Activated CD4-positive, alpha-beta T cell treated with anti-CD3 and anti-CD28 coated beads, Interleukin-2, amount 50 U/mL, for 24 hours (primary cell): ENCODE results near the gene ZNF616.

Source experiments
- DNase-seq, 2 donors: peaks; one replicate each; pipeline ENCODE4 v3.0.0-alpha.2; 2020; ENCODE audit warnings: low read depth in 1 of 2, low spot score in 1 of 2

ZNF616 gene

DNA sequence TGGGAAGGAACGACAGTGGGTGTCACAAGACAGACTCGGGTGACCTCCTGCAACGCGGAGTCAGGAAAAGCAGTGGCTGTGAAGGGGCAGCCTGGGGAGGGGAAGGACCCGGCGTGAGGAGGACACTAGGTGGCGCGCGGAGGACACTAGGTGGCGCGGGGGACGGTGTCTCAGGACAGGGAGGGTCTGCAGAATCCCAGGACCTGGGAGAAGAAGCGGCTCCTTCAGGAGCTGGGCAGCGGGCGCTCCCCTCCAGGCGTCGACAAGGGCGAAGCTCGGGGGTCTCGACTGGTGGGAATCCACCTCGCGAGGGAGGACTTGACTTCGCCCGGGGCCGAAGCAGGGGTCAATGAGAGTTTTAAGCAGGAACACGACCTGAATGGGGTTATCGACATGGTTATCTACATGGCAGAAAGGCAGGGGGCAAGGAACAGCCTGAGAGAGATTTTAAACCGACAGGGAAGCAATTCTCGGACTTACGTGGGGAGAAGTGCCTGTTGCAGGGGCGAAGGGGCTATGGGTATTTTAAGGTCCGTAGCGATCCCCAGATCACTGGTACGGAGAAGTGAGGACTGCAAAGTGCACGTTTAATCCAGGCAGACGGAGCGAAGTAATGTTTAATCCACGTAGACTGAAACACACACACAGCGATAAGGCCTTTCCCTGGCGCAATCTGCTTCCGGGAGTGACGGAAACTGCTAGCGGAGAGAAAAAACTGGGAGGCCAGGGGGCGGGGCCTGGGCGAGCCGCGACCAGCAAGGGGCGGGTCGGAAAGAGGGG is at the start of gene ZNF616:
ZNF616 (minus strand) TSS at position 687 of the 780 bp plus-strand sequence. CDS start 9,426 bp downstream, outside the sequence.
- peak; percentile 45 to 97 for DNase-seq

DNA sequence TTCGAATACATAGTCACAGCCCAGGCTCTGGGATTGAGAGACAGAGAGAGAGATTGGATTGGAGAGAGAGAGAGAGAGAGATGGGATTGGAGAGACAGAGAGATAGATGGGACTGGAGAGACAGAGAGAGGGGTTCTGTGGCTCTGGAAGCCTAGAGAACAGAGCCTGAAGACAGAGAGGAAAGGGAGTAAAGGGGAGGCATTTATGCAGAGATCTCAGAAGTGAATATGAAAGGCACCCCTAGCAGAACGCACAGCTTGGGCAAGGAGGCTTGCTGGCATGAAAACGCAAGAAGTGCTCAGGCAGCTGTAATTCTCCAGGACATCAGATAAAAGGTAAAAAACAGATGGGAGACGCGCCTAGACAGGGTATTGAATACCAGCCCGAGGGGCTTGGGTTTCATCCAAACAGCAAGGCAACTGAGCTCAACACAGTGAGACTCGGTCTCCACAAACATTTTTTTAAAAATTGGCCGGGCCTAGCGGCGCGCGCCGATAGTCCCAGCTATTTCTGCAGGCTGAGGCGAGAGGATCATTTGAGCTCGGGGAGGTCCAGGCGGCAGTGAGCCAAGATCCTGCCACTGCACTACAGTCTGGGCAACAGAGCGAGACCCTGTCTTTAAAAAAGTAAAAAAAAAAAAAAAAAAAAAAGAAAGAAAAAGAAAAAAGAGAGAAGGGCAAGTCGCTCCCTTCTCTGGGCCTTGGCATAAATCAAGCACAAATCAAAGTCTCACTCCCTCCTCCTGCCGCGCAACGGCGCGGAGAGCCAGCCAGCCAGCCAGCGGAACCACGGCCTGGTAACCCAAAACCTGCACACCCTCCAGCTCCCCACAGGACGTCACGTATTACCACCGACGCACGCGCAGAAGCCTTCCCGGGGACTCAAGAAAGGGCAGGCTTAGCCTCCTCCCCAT is 49.3 kb upstream of the ZNF616 start:
- peak; percentile 7 to 85 for DNase-seq

DNA sequence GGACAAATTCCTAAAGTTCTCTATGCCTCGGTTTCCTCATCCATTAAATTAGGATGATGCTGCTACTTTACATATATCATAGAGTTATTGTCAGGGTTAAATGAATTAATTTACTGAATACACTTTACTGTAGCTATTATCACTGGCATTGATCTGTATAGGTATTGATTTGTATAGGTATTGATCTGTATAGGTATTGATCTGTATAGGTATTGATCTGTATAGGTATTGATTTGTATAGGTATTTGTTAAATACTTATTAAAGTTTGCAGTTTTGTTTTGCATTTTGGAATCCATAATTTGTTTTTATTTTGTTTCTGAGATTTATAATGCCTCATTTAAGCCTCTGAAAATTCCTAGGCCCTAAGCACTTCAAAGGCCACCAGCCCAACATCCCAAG is 47.7 kb upstream of the ZNF616 start:
- DNase-seq: no peak

DNA sequence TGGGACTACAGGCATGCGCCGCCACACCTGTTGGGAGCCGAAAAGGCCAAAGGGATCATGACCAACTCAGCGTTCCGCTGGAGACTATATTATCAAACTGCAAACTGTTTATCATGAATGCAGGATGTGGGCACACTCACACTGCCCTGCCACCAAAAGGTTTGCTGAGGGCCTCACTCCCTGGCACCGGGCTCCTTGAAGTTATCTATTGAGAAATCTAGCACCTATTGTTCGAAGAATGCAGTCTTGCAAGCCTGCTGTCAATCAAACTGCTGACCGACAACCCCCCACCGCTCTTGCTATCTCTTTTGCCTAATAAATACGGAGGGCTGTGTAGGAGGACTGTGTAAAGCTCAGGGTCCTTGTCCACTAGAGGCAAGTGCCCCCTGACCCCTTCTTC is 36.8 kb upstream of the ZNF616 start:
- DNase-seq: no peak

DNA sequence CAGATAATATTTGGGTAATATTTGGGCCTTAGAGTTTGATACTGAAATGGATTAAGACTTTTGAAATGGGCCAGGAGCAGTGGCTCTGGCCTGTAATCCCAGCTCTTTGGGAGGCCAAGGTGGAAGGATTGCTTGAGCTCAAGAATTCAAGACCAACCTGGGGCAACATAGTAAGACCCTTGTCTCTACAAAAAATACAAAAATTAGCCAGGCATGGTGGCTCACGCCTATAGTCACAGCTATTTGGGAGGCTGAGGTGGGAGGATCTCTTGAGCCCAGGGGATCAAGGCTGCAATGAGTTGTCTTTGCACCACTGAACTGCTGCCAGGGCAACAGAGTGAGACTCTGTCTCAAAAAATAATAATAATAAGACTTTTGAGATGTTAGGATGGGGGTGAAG is 32.6 kb upstream of the ZNF616 start:
- DNase-seq: no peak

DNA sequence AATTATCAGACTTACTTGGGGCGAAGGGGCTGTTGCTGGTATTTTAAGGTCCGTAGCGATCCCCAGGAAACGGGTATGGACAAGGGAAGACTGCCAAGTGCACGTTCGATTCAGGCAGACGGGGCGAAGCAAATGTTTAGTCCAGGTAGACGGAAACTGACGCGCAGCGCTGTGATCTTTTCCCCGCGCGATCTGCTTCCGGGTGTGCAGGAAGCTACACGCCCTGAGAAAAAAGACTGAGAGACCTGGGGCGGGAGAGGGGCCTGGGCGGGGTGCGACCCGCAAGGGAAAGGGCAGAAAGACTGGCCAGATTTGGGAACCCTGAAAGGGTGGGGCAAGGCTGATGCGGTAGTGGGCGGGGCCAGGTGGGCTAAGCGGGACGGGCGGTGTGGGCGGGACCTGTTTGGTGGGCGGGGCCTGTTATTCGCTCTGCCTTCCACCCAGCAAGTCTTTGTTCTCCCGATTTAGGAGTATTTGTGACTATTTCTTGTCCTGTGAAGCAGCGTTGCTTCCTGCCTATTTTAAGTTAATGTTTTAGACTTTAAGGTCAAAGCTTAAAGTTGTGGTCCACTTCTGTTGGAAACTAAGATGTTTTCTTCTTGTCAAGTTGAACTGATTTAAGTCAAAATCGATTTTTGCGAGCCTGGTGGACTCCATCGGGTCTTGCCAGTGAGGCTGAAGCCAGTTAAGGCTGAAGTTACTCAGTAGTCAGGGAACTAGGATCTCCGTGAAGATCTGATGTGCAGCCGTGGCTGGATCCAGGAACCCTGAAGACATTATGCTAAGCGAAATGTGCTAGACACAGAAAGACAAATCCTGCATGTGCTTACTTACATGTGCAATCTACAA is 31.8 kb upstream of the ZNF616 start, which contains the start of gene ZNF836:
ZNF836 (minus strand) TSS at position 301 of the 849 bp plus-strand sequence. CDS start 3,549 bp downstream, outside the sequence.
- peak; percentile 78 to 85 for DNase-seq

DNA sequence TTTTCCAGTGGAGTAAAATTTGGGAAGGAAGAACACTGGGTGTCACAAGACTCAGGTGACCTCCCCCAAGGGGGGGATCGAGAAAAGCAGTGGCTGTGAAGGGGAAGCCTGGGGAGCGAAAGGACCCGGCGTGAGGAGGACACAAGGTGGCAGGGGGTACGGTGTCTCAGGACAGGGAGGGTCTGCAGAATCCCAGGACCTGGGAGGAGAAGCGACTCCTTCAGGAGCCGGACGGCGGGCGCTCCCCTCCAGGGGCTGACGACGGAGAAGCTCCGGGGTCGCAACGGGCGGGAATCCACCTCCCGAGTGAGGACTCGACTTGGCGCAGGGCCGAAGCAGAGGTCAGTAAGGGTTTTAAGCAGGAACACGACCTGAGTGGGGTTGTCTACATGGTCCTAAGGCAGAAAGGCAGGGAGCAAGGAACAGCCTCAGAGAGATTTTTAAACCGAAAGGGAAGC is 31.2 kb upstream of the ZNF616 start:
- no peak for DNase-seq

DNA sequence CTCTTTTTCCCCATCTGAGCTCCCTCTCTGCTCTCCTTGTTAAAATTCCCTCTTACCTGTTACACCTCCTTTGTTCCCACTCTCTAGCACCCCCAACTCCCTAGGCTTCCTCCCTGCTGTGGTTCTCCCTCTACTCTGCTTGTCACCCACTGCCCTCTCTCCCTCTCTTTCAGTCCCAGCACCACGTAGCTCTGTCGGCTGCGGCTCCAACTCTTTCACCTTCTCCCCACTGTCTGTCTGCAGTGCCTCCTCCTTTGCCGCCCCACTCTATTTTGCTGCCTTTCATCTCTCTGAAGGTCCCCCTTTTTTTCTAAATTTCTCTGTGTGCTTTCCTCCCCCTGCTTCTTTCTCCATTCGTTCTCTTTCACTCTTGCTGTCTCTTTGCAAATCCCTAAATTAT is 30.6 kb upstream of the ZNF616 start:
- no peak for DNase-seq

DNA sequence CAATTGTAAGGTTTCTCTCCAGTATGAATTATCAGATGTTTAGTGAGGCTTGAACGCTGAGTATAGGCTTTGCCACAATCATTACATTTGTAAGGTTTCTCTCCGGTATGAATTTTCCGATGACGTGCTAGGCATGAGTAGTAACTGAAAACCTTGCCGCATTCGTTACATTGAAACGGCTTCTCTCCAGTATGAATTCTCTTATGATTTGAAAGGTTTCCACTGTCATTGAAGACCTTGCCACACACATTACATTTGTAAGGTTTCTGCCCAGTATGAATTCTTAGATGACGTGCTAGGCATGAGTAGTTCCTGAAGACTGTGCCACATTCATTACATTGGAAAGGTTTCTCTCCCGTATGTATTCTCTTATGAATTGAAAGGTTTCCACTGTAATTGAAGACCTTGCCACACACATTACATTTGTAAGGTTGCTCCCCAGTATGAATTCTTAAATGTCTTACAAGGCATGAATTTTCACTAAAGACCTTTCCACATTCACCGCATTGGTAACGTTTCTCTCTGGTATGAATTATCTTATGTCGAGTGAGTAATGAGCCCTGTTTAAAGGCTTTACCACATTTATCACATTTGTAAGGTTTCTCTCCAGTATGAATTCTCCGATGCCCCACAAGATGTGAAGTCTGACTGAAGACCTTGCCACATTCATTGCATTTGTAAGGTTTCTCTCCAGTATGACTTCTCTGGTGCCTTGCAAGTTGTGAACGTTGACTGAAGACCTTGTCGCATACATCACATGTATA is 16.0 kb upstream of the ZNF616 start:
- DNase-seq: no peak

DNA sequence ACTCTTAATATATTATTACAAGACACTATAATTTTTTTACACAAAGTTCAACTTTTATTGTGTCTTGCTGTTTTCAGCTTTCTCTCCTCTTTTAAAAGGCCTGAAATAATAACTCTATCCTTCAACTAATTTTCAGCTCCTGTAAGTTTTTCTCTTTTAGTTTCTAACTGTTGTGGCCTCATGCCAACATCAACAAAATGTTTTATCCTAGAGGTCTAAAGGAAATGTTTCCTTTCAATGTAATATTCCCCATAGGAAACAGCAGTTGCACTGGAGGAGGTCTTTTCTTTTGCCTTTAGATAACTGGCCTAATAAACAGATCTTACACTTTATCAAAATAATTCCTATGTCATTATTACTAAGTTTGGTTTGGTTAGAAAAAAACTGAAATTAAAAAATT is 8.5 kb upstream of the ZNF616 start:
- DNase-seq: no peak

DNA sequence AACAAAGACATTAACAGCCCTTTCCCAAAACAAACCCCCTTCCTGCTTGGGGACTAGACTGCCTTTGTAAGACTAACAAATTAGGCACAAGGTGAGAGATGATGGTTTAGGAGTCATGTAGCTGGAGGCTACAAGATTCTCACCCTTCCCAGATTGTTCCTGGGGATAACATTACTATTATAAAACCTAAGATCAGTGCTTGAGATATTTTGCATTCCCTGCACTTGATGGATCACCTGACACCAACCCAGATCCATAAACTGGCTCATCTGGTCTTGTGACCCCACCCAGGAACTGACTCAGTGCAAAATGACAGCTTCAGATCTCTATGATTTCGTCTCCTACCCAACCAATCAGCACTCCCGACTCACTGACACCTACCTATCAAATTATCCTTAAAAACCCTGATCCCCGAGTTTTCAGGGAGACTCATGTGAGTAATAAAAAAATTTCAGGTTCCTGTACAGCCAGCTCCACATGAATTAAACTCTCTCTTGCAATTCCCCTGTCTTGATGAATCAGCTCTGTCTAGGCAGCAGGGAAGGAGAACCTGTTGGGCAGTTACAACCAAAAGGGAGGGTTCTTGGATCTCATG is 2.4 kb upstream of the ZNF616 start:
- DNase-seq: no peak

DNA sequence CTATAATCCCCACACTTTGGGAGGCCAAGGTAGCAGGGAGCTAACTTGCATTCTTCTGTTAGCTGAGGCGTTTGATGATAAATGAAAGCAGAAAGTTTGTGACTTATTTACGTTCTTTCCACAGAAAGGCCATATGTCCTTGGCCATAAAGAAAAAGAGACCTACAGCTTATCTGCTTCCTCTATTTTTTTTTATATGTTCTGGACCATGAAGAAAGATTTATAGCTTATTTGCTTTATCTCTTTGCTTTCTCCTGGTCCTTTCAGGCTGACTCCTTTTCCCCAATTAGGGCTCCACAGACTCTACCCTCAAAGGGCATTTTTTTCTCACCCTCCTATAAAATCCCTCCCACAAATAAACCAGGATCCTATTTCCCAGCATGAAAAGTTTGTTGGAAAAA is 1.5 kb upstream of the ZNF616 start:
- DNase-seq: no peak

DNA sequence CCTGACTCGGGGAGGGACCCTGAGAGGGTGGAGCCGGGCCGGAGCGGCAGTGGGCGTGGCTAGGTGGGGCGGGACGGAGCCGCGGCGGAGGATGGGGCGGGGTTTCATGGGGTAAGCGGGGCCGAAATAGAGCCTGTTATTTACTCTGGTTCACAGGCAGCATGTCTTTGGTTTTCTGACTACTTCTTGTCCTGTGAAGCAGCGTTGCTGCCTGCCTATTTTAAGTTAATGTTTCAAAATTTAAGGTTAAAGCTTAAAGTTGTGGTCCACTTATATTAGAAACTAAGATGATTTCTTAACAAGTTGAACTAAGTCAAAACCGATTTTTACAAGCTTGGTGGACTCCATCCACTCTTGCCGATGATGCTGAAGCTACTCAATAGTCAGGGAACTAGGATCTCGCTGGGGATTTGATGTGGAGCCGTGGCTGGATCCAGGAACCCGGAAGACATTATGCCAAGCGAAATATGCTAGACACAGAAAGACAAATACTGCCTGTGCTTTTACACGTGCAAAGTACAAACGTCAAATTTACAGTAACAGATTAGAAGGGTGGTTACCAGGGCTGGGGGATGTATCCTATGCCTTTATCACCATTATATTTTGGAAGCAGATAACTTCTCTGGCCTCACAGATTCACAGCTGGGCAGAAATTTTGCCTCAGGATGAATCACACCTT is 433 bp upstream of the ZNF616 start:
- peak in 1 of 2 donors; percentile 96 for DNase-seq

DNA sequence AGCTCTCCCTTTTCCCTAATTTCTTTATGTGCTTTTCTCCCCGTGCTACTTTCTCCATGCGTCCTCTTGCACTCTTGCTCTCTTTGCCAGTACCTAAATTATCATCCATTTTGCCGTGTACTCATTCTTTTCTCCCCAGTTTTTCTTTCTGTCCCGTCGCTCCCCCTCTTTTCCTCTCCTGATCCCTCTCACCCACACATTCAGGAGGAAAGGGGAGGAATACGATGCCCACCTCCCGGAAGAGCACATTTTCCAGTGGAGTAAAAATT is 821 bp downstream of the ZNF616 start:
- DNase-seq: no peak

DNA sequence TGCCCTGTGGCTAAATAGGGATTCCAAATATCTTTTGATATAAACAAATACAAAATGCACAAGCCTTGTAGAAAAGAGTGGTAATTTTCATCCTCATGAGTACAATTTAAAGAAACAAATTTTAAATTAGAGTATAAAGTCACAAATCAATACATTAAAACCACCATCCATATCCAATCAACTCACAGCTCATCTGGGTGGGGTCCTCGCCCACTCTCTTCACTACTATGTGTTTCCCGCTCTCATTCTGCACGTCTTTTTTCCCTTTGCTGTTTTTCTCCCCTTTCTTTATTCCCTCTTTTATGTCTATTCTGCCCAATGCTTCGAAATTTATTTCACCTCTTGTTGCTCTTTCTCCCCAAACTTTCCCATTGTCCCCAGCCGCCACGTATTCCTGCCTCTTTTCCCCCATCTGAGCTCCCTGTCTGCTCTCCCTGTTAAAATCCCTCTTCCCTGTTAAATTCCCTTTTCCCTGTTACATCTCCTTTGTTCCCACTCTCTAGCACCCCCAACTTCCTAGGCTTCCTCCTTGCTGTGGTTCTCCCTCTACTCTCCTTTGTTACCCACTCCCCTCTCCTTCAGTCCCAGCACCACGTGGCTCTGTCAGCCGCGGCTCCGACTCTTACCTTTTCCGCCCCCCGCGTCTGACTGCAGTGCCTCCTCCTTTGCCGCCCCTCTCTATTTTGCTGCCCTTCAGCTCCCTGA is 1.3 kb downstream of the ZNF616 start:
- DNase-seq: peak in 1 of 2 donors; percentile 21

DNA sequence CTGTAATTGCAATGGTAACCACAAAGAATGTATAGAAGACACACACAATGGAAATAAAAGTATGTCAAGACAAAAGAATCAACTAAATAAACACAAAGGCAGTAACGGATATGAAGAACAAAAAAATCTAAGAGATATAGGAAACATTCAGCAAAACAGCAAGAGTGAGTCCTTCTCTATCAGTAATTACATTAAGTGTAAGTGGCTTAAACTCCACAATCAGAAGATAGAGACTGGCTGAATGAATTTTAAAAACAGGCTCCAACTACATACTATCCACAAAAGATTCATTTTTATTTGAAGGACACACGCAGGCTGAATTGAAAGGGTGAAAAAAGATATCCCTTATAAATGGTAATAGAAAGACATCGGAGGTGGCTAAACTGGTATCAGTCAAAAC is 19.5 kb downstream of the ZNF616 start:
- no peak for DNase-seq

DNA sequence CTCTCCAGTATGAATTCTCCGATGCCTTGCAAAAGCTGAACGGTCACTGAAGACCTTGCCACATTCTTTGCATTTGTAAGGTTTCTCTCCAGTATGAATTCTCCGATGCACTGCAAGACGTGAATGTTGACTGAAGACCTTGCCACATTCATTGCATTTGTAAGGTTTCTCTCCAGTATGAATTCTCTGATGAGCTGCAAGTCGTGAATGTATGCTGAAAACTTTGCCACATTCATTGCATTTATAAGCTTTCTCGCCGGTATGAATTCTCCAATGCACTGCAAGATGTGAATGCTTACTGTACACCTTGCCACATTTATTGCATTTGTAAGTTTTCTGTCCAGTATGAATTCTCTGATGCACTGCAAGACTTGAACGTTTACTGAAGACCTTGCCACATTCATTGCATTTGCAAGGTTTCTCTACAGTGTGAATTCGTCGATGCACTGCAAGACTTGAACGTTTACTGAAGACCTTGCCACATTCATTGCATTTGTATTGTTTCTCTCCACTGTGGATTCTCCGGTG is 24.1 kb downstream of the ZNF616 start:
- DNase-seq: no peak

DNA sequence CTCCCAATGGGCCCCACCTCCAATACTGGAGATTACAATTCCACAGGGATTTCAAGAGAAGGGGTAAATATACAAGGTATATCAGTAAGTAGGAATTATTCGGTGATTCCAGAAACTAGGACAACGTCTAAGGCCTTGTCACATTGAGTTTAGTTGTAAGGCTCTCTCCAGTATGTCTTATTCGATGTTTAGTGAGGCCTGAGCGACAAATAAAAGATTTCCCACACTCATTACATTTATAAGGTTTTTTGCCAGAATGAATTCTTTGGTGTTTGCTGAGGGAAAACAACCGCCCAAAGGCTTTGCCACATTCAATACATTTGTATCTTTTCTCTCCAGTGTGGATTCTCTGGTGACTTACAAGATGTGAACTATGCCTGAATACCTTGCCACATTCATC is 25.0 kb downstream of the ZNF616 start:
- DNase-seq: no peak

DNA sequence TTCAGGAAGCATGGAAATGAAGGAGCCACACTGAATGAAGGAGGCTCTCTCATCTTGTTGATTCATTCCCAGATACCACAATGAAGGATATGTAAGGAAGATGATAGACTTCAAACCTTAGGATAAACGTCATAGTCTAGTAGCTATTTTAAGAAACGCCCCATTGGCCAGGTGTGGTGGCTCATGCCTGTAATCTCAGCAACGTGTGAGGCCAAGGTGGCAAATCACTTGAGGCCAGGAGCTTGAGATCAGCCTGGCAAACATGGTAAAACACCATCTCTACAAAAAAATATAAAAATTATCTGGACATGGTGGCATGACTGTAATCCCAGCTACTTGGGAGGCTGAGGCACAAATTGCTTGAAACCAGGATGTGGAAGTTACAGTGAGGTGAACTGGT is 27.1 kb downstream of the ZNF616 start:
- DNase-seq: no peak
